ENCODE results near the gene HORMAD2.
"Not testable (repeated sequence)": the region's sequence is repeated elsewhere in the genome, so short reads cannot be mapped to it uniquely, and the experiment has no call there.

Gene HORMAD2

GRCh38 chr22:30195245-30196140 is 115.2 kb downstream of the HORMAD2 start:
- DNase-seq: no peak

GRCh38 chr22:30196141-30196879 is 116.0 kb downstream of the HORMAD2 start:
- peak; percentile 81 for DNase-seq

- DNase-seq: no peak
Observed at GRCh38 chr22:30196880-30197336, 116.6 kb downstream of the HORMAD2 start.

- no peak for DNase-seq
Observed at GRCh38 chr22:30197389-30197788, 117.1 kb downstream of the HORMAD2 start.

- DNase-seq: no peak
Observed at GRCh38 chr22:30198152-30198825, 118.0 kb downstream of the HORMAD2 start.

GRCh38 chr22:30198921-30199320 is 118.7 kb downstream of the HORMAD2 start:
- no peak for DNase-seq

GRCh38 chr22:30200905-30201304 is 120.6 kb downstream of the HORMAD2 start:
- not testable (repeated sequence) for DNase-seq

- no peak for DNase-seq
Observed at GRCh38 chr22:30201945-30202344, 121.7 kb downstream of the HORMAD2 start.

- DNase-seq: no peak
Observed at GRCh38 chr22:30202531-30203006, 122.3 kb downstream of the HORMAD2 start.

- no peak for DNase-seq
Observed at GRCh38 chr22:30204015-30204741, 123.9 kb downstream of the HORMAD2 start.

GRCh38 chr22:30204742-30205111 is 124.5 kb downstream of the HORMAD2 start:
- DNase-seq: no peak

- no peak for DNase-seq
Observed at GRCh38 chr22:30205281-30206115, 125.2 kb downstream of the HORMAD2 start.

GRCh38 chr22:30206944-30207343 is 126.7 kb downstream of the HORMAD2 start:
- DNase-seq: no peak

- DNase-seq: no peak
Observed at GRCh38 chr22:30208631-30209603, 128.7 kb downstream of the HORMAD2 start.

- DNase-seq: no peak
Observed at GRCh38 chr22:30209642-30210041, 129.4 kb downstream of the HORMAD2 start.

GRCh38 chr22:30210235-30210909 is 130.1 kb downstream of the HORMAD2 start:
- no peak for DNase-seq

GRCh38 chr22:30211124-30211820 is 131.0 kb downstream of the HORMAD2 start:
- DNase-seq: no peak

GRCh38 chr22:30212363-30212995 is 132.2 kb downstream of the HORMAD2 start:
- DNase-seq: no peak

Measured in NCI-H510A (cell line).